ENCODE data around the gene LTBP2.

The LTBP2 gene

GRCh38 chr14:74622257-74622656, 10.2 kb upstream of the LTBP2 start:
- Histone ChIP-seq H3K4me1 (ENCODE audit: control insufficient read depth, insufficient read depth, low read length) (peaks cover 13% of the 10 kb centered on the region), H3K27me3 (ENCODE audit: control insufficient read depth, insufficient read depth, low read length, poor library complexity, severe bottlenecking) (no peaks in the 10 kb centered on the region), H3K27ac (ENCODE audit: insufficient read depth, low read depth, low read length, poor library complexity, severe bottlenecking) (no peak overlapping the region), H3K4me3 (ENCODE audit: insufficient read depth, low read depth, low read length) (no peak overlapping the region), H3K9me3 (ENCODE audit: control insufficient read depth, low read length) (no peaks in the 10 kb centered on the region), H3K36me3 (ENCODE audit: control insufficient read depth, insufficient read depth, low read length) (no peaks in the 10 kb centered on the region)
- WGBS, 2 experiments = 86 to 90% methylated on average over 5 of the region's 5 CpGs

- H3K9me3 ChIP-seq (ENCODE audit: control insufficient read depth, low read length) = no peaks in the 10 kb centered on the region
- H3K4me1 ChIP-seq (ENCODE audit: control insufficient read depth, insufficient read depth, low read length) = peaks cover 20% of the 10 kb centered on the region
- 85 to 91% methylated on average over 6 of the region's 6 CpGs for WGBS, 2 experiments
- no peak overlapping the region for H3K27ac ChIP-seq (ENCODE audit: insufficient read depth, low read depth, low read length, poor library complexity, severe bottlenecking)
- H3K4me3 ChIP-seq (ENCODE audit: insufficient read depth, low read depth, low read length) = no peak overlapping the region
- no peaks in the 10 kb centered on the region for H3K27me3 ChIP-seq (ENCODE audit: control insufficient read depth, insufficient read depth, low read length, poor library complexity, severe bottlenecking)
- H3K36me3 ChIP-seq (ENCODE audit: control insufficient read depth, insufficient read depth, low read length) = no peaks in the 10 kb centered on the region
These were observed 9.5 kb upstream of the LTBP2 start for GRCh38 chr14:74621556-74621955.

GRCh38 chr14:74620923-74621322, 8.9 kb upstream of the LTBP2 start:
- peaks cover 4% of the 10 kb centered on the region for H3K27me3 ChIP-seq (ENCODE audit: control insufficient read depth, insufficient read depth, low read length, poor library complexity, severe bottlenecking)
- no peak overlapping the region for H3K27ac ChIP-seq (ENCODE audit: insufficient read depth, low read depth, low read length, poor library complexity, severe bottlenecking)
- peaks cover 22% of the 10 kb centered on the region for H3K4me1 ChIP-seq (ENCODE audit: control insufficient read depth, insufficient read depth, low read length)
- no peaks in the 10 kb centered on the region for H3K36me3 ChIP-seq (ENCODE audit: control insufficient read depth, insufficient read depth, low read length)
- WGBS, 2 experiments = 97 to 98% methylated on average over 3 of the region's 3 CpGs
- no peaks in the 10 kb centered on the region for H3K9me3 ChIP-seq (ENCODE audit: control insufficient read depth, low read length)
- no peak overlapping the region for H3K4me3 ChIP-seq (ENCODE audit: insufficient read depth, low read depth, low read length)

GRCh38 chr14:74620497-74620921, 8.5 kb upstream of the LTBP2 start:
- H3K36me3 ChIP-seq (ENCODE audit: control insufficient read depth, insufficient read depth, low read length) = no peaks in the 10 kb centered on the region
- H3K9me3 ChIP-seq (ENCODE audit: control insufficient read depth, low read length) = no peaks in the 10 kb centered on the region
- no peak overlapping the region for H3K4me3 ChIP-seq (ENCODE audit: insufficient read depth, low read depth, low read length)
- WGBS, 2 experiments = 82 to 85% methylated on average over 2 of the region's 2 CpGs
- peaks cover 22% of the 10 kb centered on the region for H3K4me1 ChIP-seq (ENCODE audit: control insufficient read depth, insufficient read depth, low read length)
- H3K27ac ChIP-seq (ENCODE audit: insufficient read depth, low read depth, low read length, poor library complexity, severe bottlenecking) = no peak overlapping the region
- H3K27me3 ChIP-seq (ENCODE audit: control insufficient read depth, insufficient read depth, low read length, poor library complexity, severe bottlenecking) = peaks cover 4% of the 10 kb centered on the region

DNA sequence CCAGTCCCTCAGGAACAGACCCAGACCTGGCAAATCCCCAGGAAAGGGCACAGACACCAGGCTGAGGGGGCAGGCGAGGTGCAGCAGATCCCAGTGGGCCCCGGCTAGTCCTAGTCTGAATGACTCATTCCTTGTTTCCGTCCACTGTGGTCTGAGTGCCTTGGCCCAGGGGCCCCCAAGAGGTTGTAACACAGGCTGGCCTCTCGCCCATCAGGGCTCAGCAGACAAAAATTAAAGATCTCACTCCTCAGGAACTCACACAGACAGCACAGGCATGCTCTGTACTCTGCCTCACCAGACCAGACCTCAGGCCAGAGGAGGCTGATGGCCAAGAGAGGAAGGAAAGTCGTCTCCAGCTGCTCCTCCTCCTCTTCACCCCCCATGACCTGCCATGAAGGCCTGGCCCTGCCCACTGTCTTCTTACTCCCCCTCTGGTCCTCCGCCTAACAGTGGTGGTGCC, 7.7 kb upstream of the LTBP2 start:
- 83 to 85% methylated on average over 6 of the region's 6 CpGs for WGBS, 2 experiments
- Histone ChIP-seq H3K27ac (ENCODE audit: insufficient read depth, low read depth, low read length, poor library complexity, severe bottlenecking) (no peak overlapping the region), H3K4me3 (ENCODE audit: insufficient read depth, low read depth, low read length) (no peak overlapping the region), H3K27me3 (ENCODE audit: control insufficient read depth, insufficient read depth, low read length, poor library complexity, severe bottlenecking) (peaks cover 4% of the 10 kb centered on the region), H3K4me1 (ENCODE audit: control insufficient read depth, insufficient read depth, low read length) (peaks cover 22% of the 10 kb centered on the region), H3K9me3 (ENCODE audit: control insufficient read depth, low read length) (no peaks in the 10 kb centered on the region), H3K36me3 (ENCODE audit: control insufficient read depth, insufficient read depth, low read length) (no peaks in the 10 kb centered on the region)

GRCh38 chr14:74618078-74618952, 6.3 kb upstream of the LTBP2 start:
- no peak overlapping the region for H3K27ac ChIP-seq (ENCODE audit: insufficient read depth, low read depth, low read length, poor library complexity, severe bottlenecking)
- H3K4me3 ChIP-seq (ENCODE audit: insufficient read depth, low read depth, low read length) = no peak overlapping the region
- 87% methylated on average over 9 to 10 of the region's 10 CpGs for WGBS, 2 experiments
- no peaks in the 10 kb centered on the region for H3K9me3 ChIP-seq (ENCODE audit: control insufficient read depth, low read length)
- H3K4me1 ChIP-seq (ENCODE audit: control insufficient read depth, insufficient read depth, low read length) = peaks cover 22% of the 10 kb centered on the region
- no peaks in the 10 kb centered on the region for H3K36me3 ChIP-seq (ENCODE audit: control insufficient read depth, insufficient read depth, low read length)
- peaks cover 4% of the 10 kb centered on the region for H3K27me3 ChIP-seq (ENCODE audit: control insufficient read depth, insufficient read depth, low read length, poor library complexity, severe bottlenecking)

DNA sequence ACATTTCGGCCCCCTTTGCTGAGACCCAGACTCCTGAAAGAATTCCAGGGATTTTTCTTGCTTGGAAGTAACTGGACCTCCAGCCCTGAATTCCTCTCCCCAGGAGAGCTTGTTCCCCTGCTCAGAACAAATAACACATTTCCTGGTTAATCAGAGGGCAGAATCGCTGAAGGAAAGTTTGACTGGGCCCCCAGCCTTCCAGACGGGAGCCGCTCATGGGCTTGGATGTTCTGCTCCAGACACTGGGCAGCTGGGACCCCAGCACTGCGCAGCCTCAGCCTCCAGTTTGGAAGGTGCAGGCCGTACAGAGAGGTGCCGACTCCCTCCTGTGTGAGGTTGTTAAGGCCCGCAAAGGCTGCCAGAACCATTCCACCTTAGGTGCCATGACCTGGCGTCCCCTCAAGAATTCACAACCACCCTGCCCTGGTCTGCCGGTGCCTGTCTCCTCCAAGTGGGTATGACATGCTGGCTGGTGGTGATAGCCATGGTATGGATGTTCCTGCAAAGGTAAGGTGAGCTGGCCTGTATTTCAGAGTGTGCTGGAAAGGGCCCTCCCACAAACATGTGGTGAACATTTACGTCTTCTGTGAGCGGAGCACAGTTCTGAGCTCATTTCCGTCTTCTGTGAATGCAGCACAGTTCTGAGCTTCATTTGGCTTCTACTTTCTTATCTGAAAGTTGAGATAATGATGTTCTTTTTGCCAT, 5.1 kb upstream of the LTBP2 start:
- peaks cover 8% of the 10 kb centered on the region for H3K27me3 ChIP-seq (ENCODE audit: control insufficient read depth, insufficient read depth, low read length, poor library complexity, severe bottlenecking)
- no peaks in the 10 kb centered on the region for H3K36me3 ChIP-seq (ENCODE audit: control insufficient read depth, insufficient read depth, low read length)
- peaks cover 22% of the 10 kb centered on the region for H3K4me1 ChIP-seq (ENCODE audit: control insufficient read depth, insufficient read depth, low read length)
- H3K27ac ChIP-seq (ENCODE audit: insufficient read depth, low read depth, low read length, poor library complexity, severe bottlenecking) = no peak overlapping the region
- no peak overlapping the region for H3K4me3 ChIP-seq (ENCODE audit: insufficient read depth, low read depth, low read length)
- no peaks in the 10 kb centered on the region for H3K9me3 ChIP-seq (ENCODE audit: control insufficient read depth, low read length)
- WGBS, 2 experiments = 73 to 79% methylated on average over 13 of the region's 13 CpGs

- H3K27ac ChIP-seq (ENCODE audit: insufficient read depth, low read depth, low read length, poor library complexity, severe bottlenecking) = no peak overlapping the region
- 64 to 73% methylated on average over 4 of the region's 4 CpGs for WGBS, 2 experiments
- H3K4me3 ChIP-seq (ENCODE audit: insufficient read depth, low read depth, low read length) = no peak overlapping the region
- peaks cover 14% of the 10 kb centered on the region for H3K27me3 ChIP-seq (ENCODE audit: control insufficient read depth, insufficient read depth, low read length, poor library complexity, severe bottlenecking)
- no peaks in the 10 kb centered on the region for H3K9me3 ChIP-seq (ENCODE audit: control insufficient read depth, low read length)
- no peaks in the 10 kb centered on the region for H3K36me3 ChIP-seq (ENCODE audit: control insufficient read depth, insufficient read depth, low read length)
- H3K4me1 ChIP-seq (ENCODE audit: control insufficient read depth, insufficient read depth, low read length) = peaks cover 22% of the 10 kb centered on the region
These were observed 4.5 kb upstream of the LTBP2 start for GRCh38 chr14:74616507-74616906.

DNA sequence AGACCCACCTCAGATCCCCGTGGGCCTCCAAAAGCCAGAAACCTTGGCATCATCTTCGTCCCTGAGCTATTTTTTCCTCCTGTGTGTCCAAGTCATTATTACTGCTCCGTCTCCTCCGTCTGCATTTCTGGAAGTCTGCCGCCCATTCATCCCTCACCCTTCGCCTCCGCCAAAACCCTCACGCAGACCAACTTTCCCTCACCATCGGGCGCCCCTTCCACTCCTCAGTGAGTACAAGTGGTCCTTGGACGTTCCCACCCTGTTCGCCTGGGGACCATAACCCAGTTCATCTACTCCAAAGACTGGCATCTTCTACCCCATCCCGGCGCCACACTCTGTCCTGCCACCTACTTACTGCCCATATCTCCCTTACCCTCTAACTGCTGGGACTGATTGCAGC, 3.7 kb upstream of the LTBP2 start:
- no peak overlapping the region for H3K4me3 ChIP-seq (ENCODE audit: insufficient read depth, low read depth, low read length)
- H3K27ac ChIP-seq (ENCODE audit: insufficient read depth, low read depth, low read length, poor library complexity, severe bottlenecking) = no peak overlapping the region
- H3K4me1 ChIP-seq (ENCODE audit: control insufficient read depth, insufficient read depth, low read length) = peaks cover 22% of the 10 kb centered on the region
- peaks cover 22% of the 10 kb centered on the region for H3K27me3 ChIP-seq (ENCODE audit: control insufficient read depth, insufficient read depth, low read length, poor library complexity, severe bottlenecking)
- WGBS, 2 experiments = 94 to 97% methylated on average over 14 of the region's 14 CpGs
- H3K36me3 ChIP-seq (ENCODE audit: control insufficient read depth, insufficient read depth, low read length) = no peaks in the 10 kb centered on the region
- H3K9me3 ChIP-seq (ENCODE audit: control insufficient read depth, low read length) = no peaks in the 10 kb centered on the region

Data from ectodermal cell (in vitro differentiated cells).